T-helper 2 cell treated with Interferon-gamma antibody and Interleukin-4, amounts not matched to agents 5 μg/mL and 100 μg/mL, for 36 hours (primary cell): ENCODE results near the gene HOXC10.

ENCODE experiments used
- DNase-seq: peaks from one replicate; pipeline ENCODE4 v3.0.0; 2021; ENCODE audit warnings: low spot score
- H3K27ac Mint-ChIP-seq: one replicate; pipeline ENCODE4 v1.8.0; 2021; ENCODE audit warnings: mild to moderate bottlenecking, mixed read lengths
- H3K27me3 Mint-ChIP-seq: one replicate; pipeline ENCODE4 v1.8.0; 2021; ENCODE audit warnings: low read depth, mixed read lengths
- H3K36me3 Mint-ChIP-seq: one replicate; pipeline ENCODE4 v1.8.0; 2021; ENCODE audit warnings: low read depth, mixed read lengths
- H3K4me1 Mint-ChIP-seq: one replicate; pipeline ENCODE4 v1.8.0; 2021; ENCODE audit warnings: low read depth, mixed read lengths
- H3K4me3 Mint-ChIP-seq: one replicate; pipeline ENCODE4 v1.8.0; 2022; ENCODE audit warnings: mild to moderate bottlenecking, moderate library complexity, mixed read lengths
- H3K9me3 Mint-ChIP-seq: one replicate; pipeline ENCODE4 v1.8.0; 2021; ENCODE audit warnings: mixed read lengths

HOXC10 gene

GRCh38 chr12:54002278-54002914 is 17.4 kb downstream of the HOXC10 start:
- Mint-ChIP-seq H3K36me3 (no peaks in the 10 kb centered on the region), H3K4me3 (no peak overlapping the region), H3K4me1 (peaks cover 17% of the 10 kb centered on the region), H3K9me3 (no peaks in the 10 kb centered on the region), H3K27ac (no peak overlapping the region), H3K27me3 (peaks cover 98% of the 10 kb centered on the region)
- DNase-seq, result no peak

GRCh38 chr12:54002915-54003389 is 18.0 kb downstream of the HOXC10 start:
- Mint-ChIP-seq H3K36me3 (no peaks in the 10 kb centered on the region), H3K27me3 (peaks cover 98% of the 10 kb centered on the region), H3K27ac (no peak overlapping the region), H3K4me3 (no peak overlapping the region), H3K4me1 (peaks cover 14% of the 10 kb centered on the region), H3K9me3 (no peaks in the 10 kb centered on the region)
- no peak for DNase-seq

GRCh38 chr12:54003625-54004024 is 18.7 kb downstream of the HOXC10 start:
- no peak overlapping the region for H3K4me3 Mint-ChIP-seq
- H3K27ac Mint-ChIP-seq, result no peak overlapping the region
- no peak for DNase-seq
- no peaks in the 10 kb centered on the region for H3K36me3 Mint-ChIP-seq
- no peaks in the 10 kb centered on the region for H3K9me3 Mint-ChIP-seq
- H3K4me1 Mint-ChIP-seq, result peaks cover 14% of the 10 kb centered on the region
- peaks cover 98% of the 10 kb centered on the region for H3K27me3 Mint-ChIP-seq

- H3K27me3 Mint-ChIP-seq, result peaks cover 96% of the 10 kb centered on the region
- H3K4me3 Mint-ChIP-seq, result no peak overlapping the region
- no peaks in the 10 kb centered on the region for H3K36me3 Mint-ChIP-seq
- H3K9me3 Mint-ChIP-seq, result no peaks in the 10 kb centered on the region
- peaks cover 14% of the 10 kb centered on the region for H3K4me1 Mint-ChIP-seq
- no peak for DNase-seq
- H3K27ac Mint-ChIP-seq, result no peak overlapping the region
Measured at GRCh38 chr12:54004063-54004840, 19.3 kb downstream of the HOXC10 start.

- Mint-ChIP-seq H3K9me3 (no peaks in the 10 kb centered on the region), H3K27ac (no peak overlapping the region), H3K36me3 (no peaks in the 10 kb centered on the region), H3K4me1 (peaks cover 12% of the 10 kb centered on the region), H3K4me3 (peak overlapping the region; percentile 38), H3K27me3 (peaks cover 96% of the 10 kb centered on the region)
- no peak for DNase-seq
Measured at GRCh38 chr12:54004841-54005530, 20.0 kb downstream of the HOXC10 start.

- no peaks in the 10 kb centered on the region for H3K36me3 Mint-ChIP-seq
- H3K4me3 Mint-ChIP-seq, result peak overlapping the region; percentile 38
- no peak overlapping the region for H3K27ac Mint-ChIP-seq
- H3K9me3 Mint-ChIP-seq, result no peaks in the 10 kb centered on the region
- H3K27me3 Mint-ChIP-seq, result peaks cover 97% of the 10 kb centered on the region
- no peak for DNase-seq
- H3K4me1 Mint-ChIP-seq, result peaks cover 12% of the 10 kb centered on the region
Measured at GRCh38 chr12:54005531-54005852, 20.5 kb downstream of the HOXC10 start.

GRCh38 chr12:54005853-54006558 is 21.1 kb downstream of the HOXC10 start:
- Mint-ChIP-seq H3K27ac (no peak overlapping the region), H3K4me3 (peak overlapping the region; percentile 85), H3K27me3 (peaks cover 96% of the 10 kb centered on the region), H3K9me3 (no peaks in the 10 kb centered on the region), H3K36me3 (no peaks in the 10 kb centered on the region), H3K4me1 (peaks cover 13% of the 10 kb centered on the region)
- peak; percentile 80 for DNase-seq

GRCh38 chr12:54006559-54007220 is 21.7 kb downstream of the HOXC10 start:
- Mint-ChIP-seq H3K36me3 (no peaks in the 10 kb centered on the region), H3K27me3 (peaks cover 96% of the 10 kb centered on the region), H3K27ac (no peak overlapping the region)

GRCh38 chr12:54007538-54008259 is 22.8 kb downstream of the HOXC10 start:
- H3K4me3 Mint-ChIP-seq, result peak overlapping the region; percentile 33
- no peak overlapping the region for H3K27ac Mint-ChIP-seq
- no peak for DNase-seq
- no peaks in the 10 kb centered on the region for H3K9me3 Mint-ChIP-seq
- peaks cover 96% of the 10 kb centered on the region for H3K27me3 Mint-ChIP-seq
- no peaks in the 10 kb centered on the region for H3K36me3 Mint-ChIP-seq
- peaks cover 13% of the 10 kb centered on the region for H3K4me1 Mint-ChIP-seq

More at GRCh38 chr12:54006559-54007220, 21.7 kb downstream of the HOXC10 start:
- peak overlapping the region; percentile 85 for H3K4me3 Mint-ChIP-seq
- H3K4me1 Mint-ChIP-seq, result peaks cover 14% of the 10 kb centered on the region
- no peak for DNase-seq
- no peaks in the 10 kb centered on the region for H3K9me3 Mint-ChIP-seq

- Mint-ChIP-seq H3K4me1 (peaks cover 13% of the 10 kb centered on the region), H3K27ac (no peak overlapping the region), H3K9me3 (no peaks in the 10 kb centered on the region), H3K27me3 (peaks cover 96% of the 10 kb centered on the region), H3K4me3 (no peak overlapping the region), H3K36me3 (no peaks in the 10 kb centered on the region)
- no peak for DNase-seq
Measured at GRCh38 chr12:54008260-54008552, 23.3 kb downstream of the HOXC10 start.

GRCh38 chr12:54009171-54010052 is 24.5 kb downstream of the HOXC10 start:
- peaks cover 13% of the 10 kb centered on the region for H3K4me1 Mint-ChIP-seq
- no peak overlapping the region for H3K27ac Mint-ChIP-seq
- no peaks in the 10 kb centered on the region for H3K9me3 Mint-ChIP-seq
- no peak for DNase-seq
- H3K27me3 Mint-ChIP-seq, result peaks cover 96% of the 10 kb centered on the region
- peak overlapping the region; percentile 8 for H3K4me3 Mint-ChIP-seq
- H3K36me3 Mint-ChIP-seq, result no peaks in the 10 kb centered on the region
